H9 (cell line): ENCODE measurements around the gene NAPA. TPM values are rescaled to one million over a fixed set of nuclear protein-coding genes. Genes with fewer than 3 reads are reported as not detected.

Source experiments
- DNase-seq: peaks from one replicate; pipeline ENCODE4 v3.0.0-alpha.2; 2017
- H2AFZ ChIP-seq: one replicate; pipeline ENCODE4 v1.6.1; 2013; ENCODE audit warnings: mild to moderate bottlenecking, low read length, control low read depth, moderate library complexity
- H2AK5ac ChIP-seq: 2 replicates; pipeline ENCODE4 v1.6.1; 2013; ENCODE audit warnings: low read length, control low read depth, mixed read lengths; ENCODE audit not compliant: insufficient read length
- H2BK120ac ChIP-seq: one replicate; pipeline ENCODE4 v1.6.1; 2013; ENCODE audit warnings: low read depth, mild to moderate bottlenecking, low read length, control low read depth, inconsistent platforms; ENCODE audit not compliant: poor library complexity, severe bottlenecking
- H2BK12ac ChIP-seq: 2 replicates; pipeline ENCODE4 v1.6.1; 2013; ENCODE audit warnings: low read length, control low read depth, mixed read lengths, low read depth; ENCODE audit not compliant: insufficient read length
- H2BK15ac ChIP-seq: 2 replicates; pipeline ENCODE4 v1.6.1; 2013; ENCODE audit warnings: low read depth, low read length, control low read depth
- H2BK20ac ChIP-seq: one replicate; pipeline ENCODE4 v1.6.1; 2013; ENCODE audit warnings: low read depth, mild to moderate bottlenecking, low read length, control low read depth, inconsistent platforms; ENCODE audit not compliant: poor library complexity, severe bottlenecking
- H2BK5ac ChIP-seq: 2 replicates; pipeline ENCODE4 v1.6.1; 2013; ENCODE audit warnings: low read length, control low read depth, mixed read lengths; ENCODE audit not compliant: insufficient read length
- H3K14ac ChIP-seq: 2 replicates; pipeline ENCODE4 v1.6.1; 2013; ENCODE audit warnings: low read length, control low read depth; ENCODE audit not compliant: insufficient read depth
- H3K18ac ChIP-seq: 2 replicates; pipeline ENCODE4 v1.6.1; 2013; ENCODE audit warnings: low read depth, mild to moderate bottlenecking, mixed read lengths, low read length, control low read depth; ENCODE audit not compliant: insufficient read length
- H3K23ac ChIP-seq: 2 replicates; pipeline ENCODE4 v1.6.1; 2013; ENCODE audit warnings: low read length, control low read depth, mixed read lengths, low read depth; ENCODE audit not compliant: insufficient read length
- H3K23me2 ChIP-seq: 2 replicates; pipeline ENCODE4 v1.6.1; 2013; ENCODE audit warnings: low read depth, mild to moderate bottlenecking, mixed read lengths, low read length, control low read depth; ENCODE audit not compliant: insufficient read length, poor library complexity, severe bottlenecking
- H3K27ac ChIP-seq: 2 replicates; pipeline ENCODE4 v1.5.1; 2013; ENCODE audit warnings: low read length, control low read depth, mixed read lengths, low read depth; ENCODE audit not compliant: insufficient read length
- H3K27me3 ChIP-seq: 2 replicates; pipeline ENCODE4 v1.6.1; 2013; ENCODE audit warnings: low read length, control low read depth, inconsistent platforms; ENCODE audit not compliant: insufficient read depth
- H3K4ac ChIP-seq: 2 replicates; pipeline ENCODE4 v1.6.1; 2013; ENCODE audit warnings: low read depth, mild to moderate bottlenecking, control low read depth, inconsistent platforms, low read length, moderate library complexity
- H3K4me1 ChIP-seq: 2 replicates; pipeline ENCODE4 v1.6.1; 2013; ENCODE audit warnings: low read length, control low read depth, inconsistent platforms; ENCODE audit not compliant: insufficient read depth
- H3K4me2 ChIP-seq: 2 replicates; pipeline ENCODE4 v1.6.1; 2013; ENCODE audit warnings: low read length, control low read depth, mixed read lengths; ENCODE audit not compliant: insufficient read length, insufficient read depth
- H3K56ac ChIP-seq: 2 replicates; pipeline ENCODE4 v1.6.1; 2013; ENCODE audit warnings: low read depth, mild to moderate bottlenecking, mixed read lengths, low read length, control low read depth; ENCODE audit not compliant: insufficient read length
- H3K79me1 ChIP-seq: 2 replicates; pipeline ENCODE4 v1.6.1; 2013; ENCODE audit warnings: low read depth, mild to moderate bottlenecking, moderate library complexity, low read length, control low read depth, inconsistent platforms; ENCODE audit not compliant: insufficient read depth, poor library complexity, severe bottlenecking
- H3K79me2 ChIP-seq: 2 replicates; pipeline ENCODE4 v1.6.1; 2013; ENCODE audit warnings: low read length, control low read depth, inconsistent platforms; ENCODE audit not compliant: insufficient read depth
- H3K9ac ChIP-seq: 2 replicates; pipeline ENCODE4 v1.6.1; 2013; ENCODE audit warnings: low read length, control low read depth, mixed read lengths; ENCODE audit not compliant: insufficient read length; ENCODE audit errors: extremely low read depth
- H3K9me3 ChIP-seq: one replicate; pipeline ENCODE4 v1.6.1; 2013; ENCODE audit warnings: low read depth, low read length, inconsistent platforms; ENCODE audit not compliant: control insufficient read depth
- H3T11ph ChIP-seq: one replicate; pipeline ENCODE4 v1.6.1; 2013; ENCODE audit warnings: mild to moderate bottlenecking, low read length, control low read depth, inconsistent platforms
- H4K20me1 ChIP-seq: one replicate; pipeline ENCODE4 v1.6.1; 2013; ENCODE audit not compliant: control insufficient read depth, insufficient read length, insufficient read depth
- H4K5ac ChIP-seq: 2 replicates; pipeline ENCODE4 v1.6.1; 2013; ENCODE audit warnings: low read depth, mild to moderate bottlenecking, mixed read lengths, low read length, control low read depth; ENCODE audit not compliant: insufficient read length
- H4K8ac ChIP-seq: replicated peaks from 2 replicates; pipeline ENCODE4 v1.6.1; 2013; ENCODE audit warnings: low read length, control low read depth, mixed read lengths, low read depth; ENCODE audit not compliant: insufficient read length
- H4K91ac ChIP-seq: 2 replicates; pipeline ENCODE4 v1.6.1; 2013; ENCODE audit warnings: low read depth, mild to moderate bottlenecking, moderate library complexity, mixed read lengths, low read length, control low read depth; ENCODE audit not compliant: insufficient read length
- H3K27ac Mint-ChIP-seq, 3 experiments: 2 replicates in 2 of 3; 3 replicates in 1 of 3; pipeline ENCODE4 v1.8.0; 2020 to 2021; ENCODE audit warnings: mixed read lengths in 3 of 3, mild to moderate bottlenecking in 1 of 3, moderate library complexity in 1 of 3
- H3K27me3 Mint-ChIP-seq: 2 replicates; pipeline ENCODE4 v1.8.0; 2021; ENCODE audit warnings: low read depth, mild to moderate bottlenecking, moderate library complexity, mixed read lengths
- H3K36me3 Mint-ChIP-seq, 3 experiments: 2 replicates in 2 of 3; 3 replicates in 1 of 3; pipeline ENCODE4 v1.8.0; 2020 to 2021; ENCODE audit warnings: low read depth in 3 of 3, mixed read lengths in 3 of 3; ENCODE audit not compliant: insufficient read depth in 1 of 3
- H3K4me1 Mint-ChIP-seq, 2 experiments: 2 replicates each; pipeline ENCODE4 v1.8.0; 2020; ENCODE audit warnings: mixed read lengths in 2 of 2
- H3K4me3 Mint-ChIP-seq, 2 experiments: 2 replicates in 1 of 2; 3 replicates in 1 of 2; pipeline ENCODE4 v1.8.0; 2020 to 2021; ENCODE audit warnings: mild to moderate bottlenecking in 2 of 2, mixed read lengths in 2 of 2, moderate library complexity in 1 of 2
- H3K9me3 Mint-ChIP-seq, 2 experiments: 2 replicates in 1 of 2; 3 replicates in 1 of 2; pipeline ENCODE4 v1.8.0; 2020; ENCODE audit warnings: mild to moderate bottlenecking in 2 of 2, mixed read lengths in 2 of 2, moderate library complexity in 1 of 2
- CTCF ChIP-seq: fragments of 200-600 bp; sonication (generic); conservative IDR thresholded peaks from 3 replicates; pipeline ENCODE4 v1.8.0; 2021; ENCODE audit warnings: antibody characterized with exemption, mild to moderate bottlenecking
- WGBS: extraction: QIAGEN DNeasy Blood & Tissue Kit; methylation state at CpG from one replicate; pipeline ENCODE4 v1.1.7; 2013; ENCODE audit warnings: missing lambda C conversion rate, low lambda C conversion rate, mixed read lengths; ENCODE audit not compliant: insufficient read length; ENCODE audit errors: extremely low coverage; 5-methylcytosine and 5-hydroxymethylcytosine counted together
- total RNA-seq: library from RNA; stranded (reverse); gene quantifications from 2 replicates; pipeline ENCODE4 v1.2.1, GENCODE V29; 2021

Gene NAPA
- total RNA-seq, 1 experiment from 2014 or later = 62.8 TPM

GRCh38 chr19:47481460-47482052, 33.3 kb downstream of the NAPA start:
- no peak overlapping the region for H2AFZ ChIP-seq
- Mint-ChIP-seq H3K27me3 (peaks cover 6% of the 10 kb centered on the region; the same call in 1 of the 2 replicates), H3K27ac (no peak overlapping the region), H3K36me3 (peaks cover 0 to 4% (median 0%) of the 10 kb centered on the region in 3 experiments; a peak in 2 of 7 replicates), H3K4me1 (peaks cover 16 to 21% of the 10 kb centered on the region in 2 experiments), H3K9me3 (peaks cover 0 to 2% of the 10 kb centered on the region in 2 experiments; a peak in 3 of 5 replicates), H3K4me3 (0 out of 5 replicates have a peak overlapping the region, but pooled peaks of 1 of the 2 experiments have one; percentile 56)
- no CpG with 5 or more reads among the region's 4 CpGs for whole genome bisulfite sequencing
- H3T11ph ChIP-seq = no peak overlapping the region
- no peaks in the 10 kb centered on the region for H4K20me1 ChIP-seq
- H3K4me1 ChIP-seq = no peaks in the 10 kb centered on the region
- H2BK15ac ChIP-seq = no peak overlapping the region
- DNase-seq = no peak
- no peak overlapping the region for H2BK120ac ChIP-seq
- no peak overlapping the region for H3K4ac ChIP-seq
- H2BK20ac ChIP-seq = no peak overlapping the region
- H3K27me3 ChIP-seq = no peaks in the 10 kb centered on the region
- H2AK5ac ChIP-seq = no peak overlapping the region
- H3K56ac ChIP-seq = no peak overlapping the region
- TF ChIP-seq CTCF = no peak
- H2BK5ac ChIP-seq = no peak overlapping the region
- no peak overlapping the region for H4K91ac ChIP-seq
- H3K14ac ChIP-seq = no peak overlapping the region
- H4K8ac ChIP-seq = no peak overlapping the region
- H3K27ac ChIP-seq = no peak overlapping the region
- H4K5ac ChIP-seq = no peak overlapping the region
- H3K9ac ChIP-seq = no peak overlapping the region
- no peak overlapping the region for H3K23ac ChIP-seq
- H3K18ac ChIP-seq = no peak overlapping the region
- no peak overlapping the region for H2BK12ac ChIP-seq
- no peaks in the 10 kb centered on the region for H3K79me1 ChIP-seq
- H3K23me2 ChIP-seq = peaks cover 5% of the 10 kb centered on the region
- H3K9me3 ChIP-seq = no peaks in the 10 kb centered on the region
- H3K79me2 ChIP-seq = no peaks in the 10 kb centered on the region
- H3K4me2 ChIP-seq = no peak overlapping the region
